HG03060 (cell line): ENCODE data around the gene DIDO1.
A peak's percentile ranks its signal among the peaks of the same experiment; 100 is the strongest.
"Not testable (repeated sequence)": the region's sequence is repeated elsewhere in the genome, so short reads cannot be mapped to it uniquely, and the experiment has no call there.

Experiments
- ATAC-seq: cut with Tn5 transposase; IDR thresholded peaks from one replicate; pipeline ENCODE4 v1.9.1; 2021; ENCODE audit warnings: low read depth, moderate number of reproducible peaks; ENCODE audit not compliant: unreplicated experiment

Gene DIDO1

DNA sequence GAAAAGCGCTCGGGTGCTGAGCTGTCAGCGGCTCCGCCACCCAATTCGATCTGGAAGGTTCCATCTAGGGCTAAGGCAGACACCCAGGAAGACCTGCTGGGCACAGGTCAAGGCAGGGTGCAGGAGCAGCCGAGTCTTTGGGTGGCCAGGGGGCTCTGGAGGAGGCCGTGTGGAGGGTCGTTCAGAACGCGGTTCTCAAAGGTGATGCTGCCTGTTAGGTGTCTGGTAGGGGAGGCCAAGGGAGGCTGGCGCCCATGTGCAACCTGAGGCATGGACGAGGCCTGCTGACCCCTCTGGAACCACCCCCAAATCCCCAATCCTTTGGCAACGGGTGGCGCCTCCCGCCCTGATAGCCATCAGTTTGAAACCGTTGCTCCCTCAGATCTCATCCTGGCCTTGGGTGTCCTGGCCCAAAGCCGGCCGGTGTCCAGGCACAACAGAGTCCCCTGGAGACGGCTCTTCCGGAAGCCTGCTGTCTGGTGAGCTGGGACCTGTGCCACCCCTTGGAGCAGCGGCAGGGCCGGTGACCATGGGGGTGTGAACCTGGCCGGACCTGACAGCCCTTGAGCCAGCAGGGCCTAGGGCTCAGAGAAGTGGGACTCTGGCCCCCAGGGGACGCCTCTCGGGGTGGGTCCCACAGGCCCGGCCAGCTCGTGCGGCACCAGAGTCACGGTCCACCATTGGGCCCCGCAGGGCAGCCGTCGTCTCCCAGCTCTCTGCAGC, 36.7 kb upstream of the DIDO1 start:
- no peak for ATAC-seq

DNA sequence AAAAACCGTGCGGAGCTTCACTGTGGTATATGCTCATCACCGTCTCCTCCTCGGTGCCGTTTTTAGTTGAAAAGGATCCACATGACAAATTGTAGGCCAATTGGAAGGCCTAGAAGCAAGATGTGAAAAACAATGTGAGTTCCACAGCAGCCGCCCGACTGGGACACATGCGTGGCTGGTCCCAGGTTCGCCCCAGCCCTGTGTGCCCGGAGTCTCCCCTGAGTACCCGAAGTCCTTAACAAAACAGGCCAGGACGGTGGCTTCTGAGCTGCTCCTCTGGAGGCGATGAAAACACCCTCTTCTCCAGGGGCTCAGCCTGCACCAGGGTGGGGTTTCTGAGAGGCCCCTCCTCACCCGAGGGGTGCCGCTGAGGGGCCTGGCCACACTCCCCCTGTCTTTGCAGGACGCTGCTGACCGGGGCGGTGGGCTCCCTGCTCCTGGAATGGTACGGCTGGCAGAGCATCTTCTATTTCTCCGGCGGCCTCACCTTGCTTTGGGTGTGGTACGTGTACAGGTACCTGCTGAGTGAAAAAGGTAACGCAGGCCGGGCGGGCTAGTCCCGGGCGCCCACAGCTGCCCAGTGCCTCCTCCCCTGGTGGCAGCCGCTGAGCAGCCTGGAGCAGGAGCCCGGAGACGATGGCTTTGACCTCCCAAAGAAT, 36.0 kb upstream of the DIDO1 start:
- no peak for ATAC-seq

DNA sequence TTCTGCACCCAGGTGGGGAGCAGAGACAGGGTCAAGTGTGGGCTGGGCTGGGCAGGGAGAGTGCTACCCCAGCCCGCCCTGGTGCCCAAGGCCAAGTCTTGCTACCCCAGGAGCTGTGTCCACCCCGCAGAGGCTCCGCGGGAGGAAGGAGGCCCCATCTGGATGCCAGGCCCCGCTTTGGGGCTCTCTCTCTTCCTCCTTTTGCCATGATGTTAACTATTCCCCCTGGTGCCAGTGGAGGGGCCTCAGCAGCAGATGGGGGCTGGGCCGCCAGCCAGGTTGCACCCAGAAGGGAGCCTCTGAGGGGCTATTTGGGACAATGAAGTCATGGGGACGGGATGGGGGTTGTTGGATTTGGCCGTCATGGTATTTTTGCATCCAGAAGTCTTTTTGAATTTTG, 35.5 kb upstream of the DIDO1 start:
- no peak for ATAC-seq

DNA sequence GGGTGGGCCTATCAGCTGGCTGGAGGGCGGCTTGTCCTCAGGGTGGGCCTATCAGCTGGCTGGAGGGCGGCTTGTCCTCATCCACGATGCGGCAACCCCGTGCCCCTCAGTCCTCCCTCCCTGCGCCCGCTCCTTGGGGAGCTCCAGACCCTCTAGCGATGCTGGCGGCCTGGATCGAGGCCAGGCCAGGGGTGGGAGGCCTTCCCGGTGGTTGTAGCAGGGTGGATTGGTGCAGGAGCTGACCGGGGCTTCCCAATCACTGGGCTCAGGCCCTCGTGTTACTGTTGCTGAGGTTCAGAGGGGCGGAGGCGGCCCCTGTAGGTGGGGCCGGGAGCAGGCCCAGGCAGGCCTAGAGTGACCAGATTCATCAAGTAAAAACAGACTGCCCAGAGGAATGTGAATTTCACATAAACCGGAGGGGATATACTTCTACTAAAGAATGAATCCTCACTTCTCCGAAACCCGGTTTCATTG, 35.0 kb upstream of the DIDO1 start:
- no peak for ATAC-seq

DNA sequence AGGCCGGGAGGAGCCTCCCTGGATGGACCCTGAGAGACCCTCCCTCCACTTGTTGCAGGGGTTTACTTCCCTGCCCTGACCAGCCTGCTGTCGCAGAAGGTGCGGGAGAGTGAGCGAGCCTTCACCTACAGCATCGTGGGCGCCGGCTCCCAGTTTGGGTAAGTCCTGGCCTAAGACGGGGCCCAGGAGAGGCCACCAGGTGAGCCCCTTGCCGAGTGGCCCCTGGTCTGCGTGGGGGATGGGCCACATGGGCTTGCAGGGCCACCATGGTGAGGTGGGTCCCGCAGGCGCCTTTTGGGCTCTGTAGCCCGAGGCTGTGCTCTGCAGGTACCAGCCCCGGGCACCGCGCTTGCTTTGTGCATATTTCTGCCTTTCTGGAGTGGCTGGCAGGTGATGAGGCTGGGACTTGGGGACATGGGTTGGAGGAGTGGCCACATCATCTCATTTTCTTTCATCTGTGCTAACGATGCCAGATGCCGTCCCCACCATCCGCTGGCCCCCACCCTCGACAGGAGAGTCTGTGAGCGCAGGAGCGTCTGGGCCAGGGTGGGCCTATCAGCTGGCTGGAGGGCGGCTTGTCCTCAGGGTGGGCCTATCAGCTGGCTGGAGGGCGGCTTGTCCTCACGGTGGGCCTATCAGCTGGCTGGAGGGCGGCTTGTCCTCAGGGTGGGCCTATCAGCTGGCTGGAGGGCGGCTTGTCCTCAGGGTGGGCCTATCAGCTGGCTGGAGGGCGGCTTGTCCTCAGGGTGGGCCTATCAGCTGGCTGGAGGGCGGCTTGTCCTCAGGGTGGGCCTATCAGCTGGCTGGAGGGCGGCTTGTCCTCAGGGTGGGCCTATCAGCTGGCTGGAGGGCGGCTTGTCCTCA, 34.4 kb upstream of the DIDO1 start:
- ATAC-seq: not testable (repeated sequence)

DNA sequence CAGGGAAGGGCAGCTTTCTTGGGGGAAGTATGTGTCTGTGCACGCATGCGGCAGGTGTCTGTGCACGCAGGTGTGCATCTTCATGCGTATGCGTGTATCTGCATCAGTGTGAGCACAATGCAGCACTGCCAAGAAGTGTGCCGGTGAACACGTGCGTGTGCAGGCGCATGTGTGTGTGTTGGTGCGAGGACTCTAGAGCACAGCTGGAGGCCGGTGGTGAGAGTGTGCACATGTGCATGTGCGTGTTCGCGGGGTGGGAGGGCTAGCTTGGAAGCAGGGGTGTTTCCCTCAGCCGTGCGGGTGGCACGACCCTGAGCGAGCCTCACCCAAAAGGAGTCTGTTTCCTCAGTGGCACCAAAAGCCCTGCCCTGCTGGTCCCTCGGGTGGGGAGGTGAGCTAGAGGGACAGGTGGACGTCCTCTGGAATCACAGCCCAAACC, 33.7 kb upstream of the DIDO1 start:
- ATAC-seq: no peak

DNA sequence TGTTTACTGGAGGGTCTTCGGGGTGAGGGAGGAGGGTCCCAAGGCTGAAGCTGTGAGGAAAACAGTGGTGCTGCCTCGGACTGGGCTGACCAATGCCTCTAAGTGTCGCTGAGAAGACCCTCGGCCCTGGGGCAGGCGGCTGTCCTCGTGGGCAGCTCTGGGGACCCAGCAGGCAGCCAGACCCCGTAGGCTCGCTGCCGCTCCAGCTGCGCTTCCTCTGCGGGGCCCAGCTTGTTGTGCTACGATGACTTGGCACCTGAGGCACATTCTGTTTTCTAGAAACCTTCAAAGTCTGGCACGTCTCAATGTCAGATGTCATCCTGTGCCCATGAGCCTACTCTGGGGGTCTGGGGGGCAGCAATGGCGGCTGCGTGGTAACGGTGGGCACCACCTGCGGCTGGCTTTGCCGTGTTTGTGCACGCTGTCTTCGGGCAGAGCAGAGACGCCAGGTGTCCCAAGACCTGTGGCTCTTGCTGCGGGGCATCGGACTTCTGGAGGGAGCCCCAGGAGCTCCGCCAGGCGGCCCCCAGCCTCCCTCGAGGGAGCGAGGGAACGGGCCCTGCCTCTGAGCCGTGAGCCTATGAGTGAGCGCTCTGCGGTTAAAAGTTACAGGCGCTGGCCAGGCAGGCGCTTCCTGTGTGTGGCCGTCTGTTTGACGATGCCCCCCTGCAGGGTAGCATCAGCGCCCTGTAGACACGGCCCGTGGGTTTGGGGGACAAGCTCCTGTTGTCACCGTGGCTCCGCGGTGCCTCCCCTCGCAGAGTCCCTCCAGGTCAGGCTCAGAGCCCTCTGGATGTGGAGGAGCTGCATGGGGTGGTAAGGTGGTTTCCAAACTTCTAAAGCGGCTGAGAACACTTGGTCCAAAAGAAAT, 33.0 kb upstream of the DIDO1 start:
- ATAC-seq: no peak

DNA sequence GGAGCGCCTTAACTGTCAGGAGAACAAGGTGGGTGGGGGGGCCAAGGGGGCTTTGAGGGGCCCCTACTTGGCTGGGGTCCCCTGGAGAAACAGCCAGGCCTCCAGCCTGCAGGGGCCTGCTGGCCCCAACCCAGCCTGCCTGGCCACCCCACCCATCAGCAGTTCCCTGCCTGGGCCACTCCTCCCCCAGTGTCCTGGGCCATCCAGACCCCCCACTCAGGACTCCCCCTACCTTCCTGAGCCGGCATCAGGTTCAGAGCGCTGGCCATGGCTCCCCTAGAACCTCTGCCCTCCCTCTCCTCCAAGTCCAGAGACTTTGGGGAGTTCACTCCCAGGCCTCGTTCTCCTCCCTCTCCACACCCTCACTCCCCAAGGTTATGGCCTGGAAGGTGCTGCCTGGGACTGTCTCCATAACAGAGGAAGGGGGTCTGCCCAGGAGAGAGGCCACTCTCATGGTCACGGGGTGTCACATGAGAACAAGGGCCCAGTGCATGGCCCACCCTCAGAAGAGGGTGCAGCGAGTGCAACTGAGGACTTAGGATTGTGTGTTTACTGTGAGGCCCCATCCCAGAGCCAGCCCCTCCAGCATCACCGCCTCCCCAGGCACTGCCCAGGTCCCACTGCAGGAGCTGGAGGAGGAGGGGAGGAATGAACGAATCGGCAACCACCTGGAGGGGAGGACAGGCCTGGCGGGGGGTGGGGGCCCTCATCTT, 32.2 kb upstream of the DIDO1 start:
- no peak for ATAC-seq

DNA sequence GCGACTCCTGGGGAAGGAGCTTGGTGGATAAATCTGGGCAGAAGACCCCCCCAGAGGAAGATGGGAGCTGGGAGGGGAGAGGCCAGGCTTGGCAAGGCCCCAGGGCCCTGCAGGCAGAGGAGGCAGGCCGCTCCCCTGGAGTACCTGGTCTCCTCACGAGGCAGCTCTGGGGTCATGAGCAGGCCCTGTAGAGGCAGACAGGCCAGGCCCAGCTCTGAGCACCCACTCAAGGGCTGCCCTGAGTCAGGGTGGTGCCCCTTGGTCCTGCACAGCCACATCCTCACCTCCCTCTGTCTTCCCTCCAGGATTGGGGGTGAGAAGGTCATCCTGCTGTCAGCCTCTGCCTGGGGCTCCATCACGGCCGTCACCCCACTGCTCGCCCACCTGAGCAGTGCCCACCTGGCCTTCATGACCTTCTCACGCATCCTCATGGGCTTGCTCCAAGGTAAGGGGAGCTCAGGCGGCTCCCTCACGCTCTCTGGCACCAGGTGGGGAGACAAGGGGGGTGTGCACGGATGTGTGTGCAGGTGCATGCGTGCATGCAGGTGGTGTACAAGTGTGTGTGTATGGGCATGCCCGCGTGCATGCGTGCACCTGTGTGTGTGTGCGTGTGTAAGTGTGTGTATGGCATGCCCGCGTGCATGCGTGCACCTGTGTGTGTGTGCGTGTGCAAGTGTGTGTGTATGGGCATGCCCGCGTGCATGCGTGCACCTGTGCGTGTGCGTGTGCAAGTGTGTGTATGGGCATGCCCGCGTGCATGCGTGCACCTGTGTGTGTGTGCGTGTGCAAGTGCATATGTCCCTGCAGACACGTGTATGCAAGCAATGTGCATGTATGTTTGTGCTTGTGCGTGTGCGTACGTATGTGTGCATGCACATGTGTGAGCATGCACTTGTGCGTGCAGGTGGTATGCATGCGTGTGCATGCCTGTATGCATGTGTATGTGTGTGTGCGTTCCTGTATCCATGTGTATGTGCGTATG, 31.1 kb upstream of the DIDO1 start:
- no peak for ATAC-seq

DNA sequence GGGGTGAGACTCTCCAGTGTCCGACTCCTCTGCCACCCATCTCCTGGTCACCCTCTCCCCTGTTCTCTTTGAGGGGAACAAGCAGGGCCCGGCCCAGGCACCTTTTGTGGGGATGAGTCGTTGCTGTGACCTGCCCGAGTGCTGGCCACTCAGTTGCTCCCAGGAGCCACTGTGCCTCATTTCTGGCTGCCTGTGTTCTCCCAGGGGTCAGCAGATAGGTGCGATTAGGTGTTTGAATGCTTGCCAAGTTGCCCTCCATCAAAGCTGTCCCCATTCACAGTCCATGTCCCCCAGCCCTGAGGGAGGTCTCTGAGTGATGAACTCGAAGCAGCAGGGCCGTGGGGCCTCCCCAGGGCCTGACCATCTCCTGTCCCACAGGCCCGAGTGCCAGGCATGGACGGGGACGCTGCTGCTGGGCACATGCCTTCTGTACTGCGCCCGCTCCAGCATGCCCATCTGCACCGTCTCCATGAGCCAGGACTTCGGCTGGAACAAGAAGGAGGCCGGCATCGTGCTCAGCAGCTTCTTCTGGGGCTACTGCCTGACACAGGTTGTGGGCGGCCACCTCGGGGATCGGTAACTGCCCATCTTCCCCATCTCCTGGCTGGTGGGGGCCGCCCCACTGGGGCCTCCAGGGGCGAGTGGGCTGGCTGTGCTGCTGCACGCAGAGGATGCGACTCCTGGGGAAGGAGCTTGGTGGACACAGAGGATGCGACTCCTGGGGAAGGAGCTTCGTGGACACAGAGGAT, 30.3 kb upstream of the DIDO1 start:
- ATAC-seq: no peak

DNA sequence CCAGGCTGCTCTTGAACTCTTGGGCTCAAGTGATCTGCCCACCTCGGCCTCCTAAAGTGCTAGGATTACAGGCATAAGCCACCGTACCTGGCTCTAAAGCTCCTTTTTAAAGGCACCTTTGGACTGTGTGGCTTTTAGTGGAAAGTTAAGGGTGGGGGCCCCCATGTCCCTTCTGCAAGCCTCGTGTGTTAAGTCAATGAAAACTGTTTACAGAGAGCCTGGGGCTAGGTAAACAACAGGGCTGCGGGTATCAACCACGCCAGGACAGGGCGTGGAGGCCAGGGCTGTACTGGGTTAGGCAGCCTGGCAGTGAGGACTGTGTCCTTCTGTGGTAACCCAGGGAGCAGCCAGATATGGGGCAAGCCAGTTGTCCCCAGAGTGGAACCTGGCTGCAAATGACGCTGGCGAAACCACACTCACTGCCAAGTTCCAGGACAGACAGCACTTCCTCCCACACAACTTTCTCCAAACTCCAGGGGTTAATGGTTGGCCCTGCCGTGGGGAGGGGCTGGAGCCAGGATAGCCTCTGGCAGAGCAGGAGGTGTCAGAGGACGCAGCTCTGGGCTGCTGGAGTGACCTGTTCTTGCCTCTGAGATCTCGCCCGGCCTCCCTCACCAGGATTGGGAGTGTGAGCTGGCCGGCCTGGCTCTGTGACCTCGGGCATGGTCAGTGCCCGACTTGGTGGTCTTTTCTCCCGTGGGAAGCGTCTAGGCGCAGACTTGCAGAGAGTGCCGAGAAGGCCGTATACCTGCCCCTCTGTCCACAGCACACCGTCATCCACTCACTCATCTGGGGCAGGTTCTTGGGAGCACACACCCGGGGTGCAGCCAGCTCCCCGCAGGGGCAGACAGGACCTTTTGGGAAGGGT, 29.4 kb upstream of the DIDO1 start:
- no peak for ATAC-seq

DNA sequence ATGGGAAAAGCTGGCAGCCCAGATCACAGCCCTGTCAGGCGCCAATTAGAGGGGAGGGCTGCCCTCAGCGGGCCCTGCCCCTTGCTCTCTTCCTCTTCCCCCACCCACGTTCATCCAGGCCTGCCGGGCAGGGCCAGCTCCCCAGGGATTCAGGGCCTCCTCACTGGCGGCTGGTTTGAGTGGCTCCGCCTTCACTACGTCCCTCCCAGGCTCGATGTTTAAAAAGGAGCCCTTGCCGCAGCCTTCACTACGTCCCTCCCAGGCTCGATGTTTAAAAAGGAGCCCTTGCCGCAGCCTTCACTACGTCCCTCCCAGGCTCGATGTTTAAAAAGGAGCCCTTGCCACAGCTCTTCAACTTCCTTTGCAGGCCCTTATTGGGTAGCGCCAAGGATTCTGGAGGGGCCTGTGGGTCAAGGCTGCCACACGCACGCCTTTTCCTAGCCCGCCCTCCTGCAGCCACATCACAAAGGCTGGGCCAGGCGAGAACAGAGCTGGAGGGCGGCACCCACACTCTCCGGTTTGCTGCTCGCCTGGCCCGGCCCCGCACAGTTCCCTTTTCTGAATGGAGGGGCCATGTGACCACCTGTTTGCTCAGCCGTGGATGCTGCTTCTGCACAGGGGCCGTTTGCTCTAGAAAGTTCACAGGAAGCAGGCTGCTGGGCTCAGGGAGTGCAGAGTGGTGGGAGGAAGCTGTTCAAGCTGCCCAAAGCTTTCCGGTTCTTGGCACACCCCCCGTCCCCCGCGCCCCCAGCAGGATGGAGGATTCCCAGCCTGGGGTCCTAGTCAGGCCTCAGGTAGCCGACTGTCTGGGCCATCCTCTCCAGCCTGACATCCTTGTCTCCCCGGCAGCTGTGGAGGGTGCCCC, 27.8 kb upstream of the DIDO1 start:
- peak; percentile 37 for ATAC-seq

DNA sequence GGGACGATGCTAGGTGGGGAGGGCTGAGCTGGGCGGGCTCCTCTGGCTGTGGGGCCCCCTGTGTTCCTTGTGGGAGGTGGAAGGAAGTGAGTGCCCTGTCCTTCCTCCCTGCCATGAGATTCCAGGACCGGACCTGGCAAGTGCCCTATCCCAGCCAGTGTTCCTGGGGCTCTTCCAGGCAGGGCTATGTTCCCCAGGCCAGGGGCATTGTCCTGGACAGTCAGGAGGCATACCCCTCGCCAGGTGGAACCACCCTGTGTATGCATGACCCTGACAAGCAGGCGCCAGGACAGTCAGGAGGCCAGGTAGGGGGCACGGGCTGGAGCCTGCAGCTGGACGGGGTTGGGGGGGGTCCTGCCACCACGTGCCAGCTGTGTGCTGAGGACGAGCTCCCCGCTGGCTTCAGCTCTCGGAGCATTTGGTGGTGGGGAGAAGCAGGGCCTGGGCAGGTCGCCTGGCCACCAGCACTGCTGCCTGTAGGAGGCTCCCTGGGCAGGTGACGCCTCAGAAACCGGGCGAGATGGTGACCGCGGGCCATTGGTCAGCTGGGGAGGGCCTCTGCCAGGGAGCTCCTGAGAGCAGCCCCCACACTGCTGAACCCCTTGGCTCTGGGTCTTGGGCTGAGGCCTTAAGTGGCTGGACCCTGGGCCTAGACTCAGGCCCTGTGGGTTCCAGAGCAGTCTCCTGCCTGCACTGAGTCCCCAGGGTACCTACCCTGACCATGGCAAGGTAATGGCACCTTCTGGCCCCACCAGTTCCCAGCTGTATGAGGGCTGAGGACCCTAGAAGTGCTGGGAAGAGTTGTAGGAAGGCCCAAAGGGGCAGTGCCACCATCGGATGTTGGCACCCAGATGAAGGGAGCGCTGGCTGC, 26.9 kb upstream of the DIDO1 start:
- no peak for ATAC-seq

DNA sequence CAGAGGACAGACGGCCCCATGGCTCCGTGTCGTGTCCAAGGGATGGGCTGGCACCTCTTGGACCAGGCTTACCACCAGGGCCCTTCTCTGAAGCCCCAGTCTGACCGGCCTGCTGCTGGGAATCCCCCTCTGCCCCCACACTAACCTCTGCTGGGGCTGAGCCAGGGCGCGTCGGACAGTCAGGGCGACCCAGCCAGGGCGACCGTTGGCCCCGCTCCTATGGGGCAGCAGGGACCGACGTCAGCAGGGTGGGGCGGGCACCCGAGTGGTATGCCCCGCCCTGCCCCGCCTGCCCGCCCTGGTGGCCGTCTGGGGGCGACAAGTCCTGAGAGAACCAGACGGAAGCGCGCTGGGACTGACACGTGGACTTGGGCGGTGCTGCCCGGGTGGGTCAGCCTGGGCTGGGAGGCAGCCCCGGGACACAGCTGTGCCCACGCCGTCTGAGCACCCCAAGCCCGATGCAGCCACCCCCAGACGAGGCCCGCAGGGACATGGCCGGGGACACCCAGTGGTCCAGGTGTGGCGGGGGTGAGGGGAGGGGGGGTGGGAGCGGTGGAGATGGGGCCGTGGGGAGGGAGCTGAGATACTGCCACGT, 26.2 kb upstream of the DIDO1 start, which contains the start of gene SLC17A9:
Gene SLC17A9 (plus strand): TSS at position 337 of the 595 bp plus-strand sequence. CDS start 122 bp downstream, at position 459.
- ATAC-seq: no peak
